GM19238 (cell line): ENCODE data around the gene IFI27L1.

Experiments used
- DNase-seq: peaks from one replicate; pipeline ENCODE4 v3.0.0; 2011; ENCODE audit warnings: low spot score; ENCODE audit not compliant: insufficient read length

IFI27L1 gene

DNA sequence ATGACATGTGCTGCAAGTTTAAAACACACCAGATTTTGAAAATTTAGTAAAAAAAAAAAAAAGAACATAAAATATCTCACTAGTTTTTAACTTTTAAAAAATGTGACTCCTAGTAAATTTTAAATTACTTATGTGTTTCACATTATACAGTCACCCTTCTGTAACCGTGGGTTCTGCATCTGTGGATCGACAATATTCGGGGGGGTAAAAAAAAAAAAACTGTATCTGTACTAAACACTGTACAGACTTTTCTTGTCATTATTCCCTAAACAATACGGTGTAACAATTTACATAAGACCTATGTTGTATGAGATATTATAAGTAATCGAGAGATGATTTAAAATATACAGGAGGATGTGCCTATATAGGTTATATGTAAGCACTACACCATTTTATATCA is 3.3 kb upstream of the IFI27L1 start:
- DNase-seq: no peak

DNA sequence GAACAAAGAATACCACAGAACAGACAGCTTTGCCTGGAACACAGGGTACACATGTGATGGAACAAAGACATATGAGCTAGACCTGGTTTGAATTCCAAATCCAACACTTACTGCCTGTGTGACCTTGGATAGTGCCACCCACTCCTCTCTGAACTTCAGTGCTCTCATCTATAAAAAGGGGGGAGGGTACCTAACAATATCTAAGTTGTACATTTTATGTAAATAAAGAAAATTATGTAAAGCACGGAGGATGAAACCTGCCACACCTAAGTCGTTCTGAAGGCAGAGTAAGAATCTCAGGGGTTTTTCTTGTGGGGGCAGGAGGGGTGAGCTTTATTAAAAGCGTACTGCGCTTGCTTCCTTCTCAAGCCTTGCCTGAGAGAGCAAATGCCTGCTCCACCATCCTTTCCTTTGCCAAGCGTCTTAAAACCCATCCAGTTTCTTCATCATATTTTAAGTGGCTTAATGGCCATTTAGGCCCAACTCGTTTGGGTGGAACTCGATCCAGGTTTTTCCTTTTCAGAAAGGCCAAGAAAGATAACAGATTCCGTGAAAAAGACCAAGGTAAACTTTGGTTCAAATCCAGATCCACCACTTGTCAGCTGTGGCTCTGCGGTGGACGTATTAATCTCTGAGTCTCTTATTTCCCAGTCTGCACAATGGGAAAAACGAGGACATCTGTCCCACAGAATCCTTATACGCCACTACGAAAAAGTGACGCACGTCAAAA is 1.1 kb upstream of the IFI27L1 start:
- no peak for DNase-seq

DNA sequence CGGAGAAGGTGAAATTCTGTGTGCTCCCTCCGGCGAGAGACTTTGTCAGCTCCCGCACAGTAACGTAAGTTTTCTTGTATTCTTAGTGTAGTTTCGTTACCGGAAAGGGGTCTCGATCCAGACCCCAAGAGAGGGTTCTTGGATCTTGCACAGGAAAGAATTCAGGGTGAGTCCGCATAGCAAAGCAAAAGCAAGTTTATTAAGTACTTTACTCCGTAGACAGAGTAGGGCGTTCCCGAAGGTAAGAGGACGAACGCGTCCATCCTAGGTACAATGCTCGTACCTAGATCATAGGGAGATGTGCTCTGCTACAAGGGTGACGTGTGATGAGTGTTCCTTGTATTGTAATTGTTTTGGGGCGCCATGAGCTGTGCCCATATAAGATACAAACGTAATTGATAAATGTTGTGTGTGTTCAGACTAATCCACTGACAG is 293 bp downstream of the IFI27L1 start:
- no peak for DNase-seq

DNA sequence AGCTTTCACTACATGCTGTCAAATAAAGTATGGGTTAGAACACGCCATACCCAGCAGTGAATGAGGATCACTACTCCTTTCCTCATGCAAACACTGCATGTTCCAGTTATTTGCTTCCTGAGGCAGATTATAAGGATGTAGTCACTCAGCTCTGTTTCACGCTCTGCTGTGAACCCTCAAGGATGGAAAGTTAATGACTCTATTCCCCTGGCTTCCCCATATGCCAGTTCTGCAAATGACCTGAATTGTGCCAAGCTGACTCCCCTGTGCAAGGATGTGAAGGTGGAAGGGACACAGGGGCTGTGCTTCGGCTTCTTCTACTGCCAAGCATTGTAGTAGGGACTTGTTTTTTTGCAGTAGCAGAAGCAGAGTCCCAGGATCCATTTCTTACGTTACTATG is 6.8 kb downstream of the IFI27L1 start:
- DNase-seq: no peak

DNA sequence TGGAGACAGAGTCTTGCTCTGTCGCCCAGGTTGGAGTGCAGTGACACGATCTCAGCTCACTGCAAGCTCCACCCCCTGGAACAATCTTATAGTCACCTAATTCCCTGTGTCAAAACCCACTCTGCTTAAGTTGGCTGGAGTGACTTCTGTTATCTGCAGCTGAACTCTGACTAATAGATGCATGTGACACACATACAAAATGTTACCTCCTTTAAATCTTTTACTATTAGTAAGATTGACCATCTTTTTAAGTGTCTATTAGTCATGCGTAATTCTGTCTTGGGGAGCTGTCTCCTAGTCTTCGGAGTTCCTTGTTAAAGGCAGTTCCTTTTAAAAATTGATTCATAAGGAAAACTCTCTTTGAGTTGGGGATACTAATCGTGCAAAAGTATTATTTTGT is 7.4 kb downstream of the IFI27L1 start:
- no peak for DNase-seq

DNA sequence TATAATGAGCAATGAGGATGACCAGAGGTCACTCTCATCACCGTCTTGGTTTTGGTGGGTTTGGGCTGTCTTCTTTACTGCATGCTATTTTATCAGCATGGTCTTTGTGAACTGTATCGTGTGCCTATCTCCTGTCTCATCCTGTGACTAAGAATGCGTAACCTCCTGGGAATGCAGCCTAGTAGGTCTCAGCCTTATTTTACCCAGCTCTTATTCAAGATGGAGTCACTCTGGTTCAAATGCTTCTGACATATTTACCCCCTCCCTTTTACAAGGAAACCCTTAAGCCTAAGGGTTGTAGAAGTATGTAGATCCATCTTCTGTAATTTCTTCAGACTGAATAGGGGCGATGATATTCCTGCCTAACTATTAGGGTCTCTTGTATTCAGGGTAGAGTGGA is 8.4 kb downstream of the IFI27L1 start:
- DNase-seq: no peak

DNA sequence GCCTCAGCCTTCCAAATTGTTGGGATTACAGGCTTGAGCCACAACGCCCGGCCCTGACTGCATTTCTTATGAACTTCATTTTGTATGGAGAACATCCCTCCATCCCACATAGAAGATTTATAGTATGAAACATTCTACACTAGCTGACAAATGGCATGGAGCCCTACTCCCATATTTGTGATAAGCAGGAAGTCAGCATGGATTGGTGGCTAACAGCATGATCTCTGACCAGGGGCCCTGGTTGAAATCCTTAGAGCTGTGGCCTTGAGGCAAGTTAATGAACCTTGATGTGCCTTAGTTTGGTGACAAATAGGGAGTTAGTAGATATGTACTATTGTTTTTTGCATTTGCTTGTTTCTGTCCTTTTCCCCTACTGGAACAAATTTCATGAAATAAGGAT is 12.3 kb downstream of the IFI27L1 start:
- DNase-seq: no peak

DNA sequence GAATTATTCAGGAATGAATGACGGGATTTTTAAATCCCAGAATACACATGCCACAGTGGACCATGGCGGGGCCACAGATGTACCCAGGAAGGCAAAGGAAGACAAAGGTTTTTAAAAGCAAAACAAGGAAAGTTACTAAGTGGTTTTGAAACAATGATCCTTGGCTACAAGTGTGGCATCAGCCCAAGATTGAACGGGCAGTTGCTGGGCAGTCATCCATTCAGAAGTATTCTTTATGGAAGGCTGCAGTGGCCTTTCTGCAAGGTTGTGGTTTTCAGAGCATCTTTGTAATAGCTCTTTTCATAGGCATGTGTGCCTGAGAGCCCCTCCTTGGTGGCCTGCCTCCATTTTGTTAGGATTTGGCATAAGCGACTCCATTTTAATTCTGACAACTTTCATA is 16.0 kb downstream of the IFI27L1 start:
- DNase-seq: no peak

DNA sequence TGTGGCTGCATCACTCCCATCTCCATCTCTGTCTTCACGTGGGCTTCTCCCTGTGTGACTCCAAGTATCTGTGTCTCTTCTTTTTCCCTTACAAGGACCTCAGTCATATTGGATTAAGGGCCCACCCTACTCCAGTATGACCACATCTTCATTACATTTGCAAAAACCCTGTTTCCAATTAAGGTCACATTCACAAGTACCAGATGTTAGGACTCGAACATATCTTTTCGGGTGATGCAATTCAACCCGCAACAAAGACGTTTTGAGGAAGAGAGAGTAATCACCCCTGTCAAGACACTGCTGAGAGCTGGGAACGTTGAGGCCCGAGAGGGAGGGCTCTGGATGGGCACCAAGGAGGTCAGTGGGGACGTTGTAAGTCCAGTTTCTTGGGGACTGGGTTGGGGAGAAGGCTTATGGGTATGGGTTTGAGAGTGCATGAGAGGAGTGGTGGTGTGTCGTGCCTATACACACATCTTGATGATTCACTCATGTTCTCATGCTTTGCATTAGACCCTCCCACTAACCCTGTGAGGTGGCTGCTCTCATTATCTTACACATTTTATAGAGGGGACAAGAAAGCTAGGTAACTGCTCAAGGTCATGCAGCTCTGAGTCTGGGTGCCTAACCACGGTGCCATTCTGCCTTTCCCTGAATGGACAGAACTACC is 17.3 kb downstream of the IFI27L1 start:
- DNase-seq: no peak

DNA sequence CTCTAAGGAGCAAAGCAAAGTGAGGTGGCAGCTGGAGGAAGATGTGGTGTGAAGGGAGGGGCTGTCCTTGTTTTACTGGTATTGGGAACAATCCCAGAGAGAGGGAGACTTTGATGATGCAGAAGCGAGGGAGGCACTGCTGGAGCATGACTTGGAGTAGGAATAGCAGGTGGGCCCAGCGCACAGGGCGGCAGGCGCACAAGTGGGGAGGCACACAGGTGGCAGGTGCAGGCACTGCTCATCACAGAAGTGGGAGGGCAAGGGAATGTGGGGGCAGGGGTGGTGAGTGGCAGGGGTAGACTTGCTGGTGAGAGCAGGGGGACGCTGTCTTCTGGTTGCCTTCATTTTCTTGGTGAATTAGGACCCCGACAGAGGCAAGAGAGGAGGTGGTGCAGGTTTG is 17.9 kb downstream of the IFI27L1 start:
- DNase-seq: no peak

DNA sequence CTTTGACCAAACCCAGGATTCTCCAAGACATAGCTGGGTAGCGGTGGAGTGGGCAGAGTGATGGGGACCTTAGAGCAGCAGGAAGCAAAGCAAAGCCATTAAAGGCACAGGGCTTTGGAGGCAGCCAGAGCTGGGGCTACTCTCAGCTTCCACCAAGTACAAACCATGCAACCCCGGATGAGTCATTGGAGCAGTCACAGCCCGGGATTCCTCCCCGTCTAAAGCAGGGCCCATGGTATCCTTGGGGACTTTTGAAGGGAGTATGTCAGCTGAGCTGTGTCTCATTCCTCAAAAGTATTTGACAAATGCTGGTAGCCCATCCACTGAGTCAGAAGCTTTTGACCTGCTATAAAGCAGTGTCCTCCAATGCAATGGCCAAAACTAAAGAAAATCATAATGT is 19.7 kb downstream of the IFI27L1 start:
- DNase-seq: no peak

DNA sequence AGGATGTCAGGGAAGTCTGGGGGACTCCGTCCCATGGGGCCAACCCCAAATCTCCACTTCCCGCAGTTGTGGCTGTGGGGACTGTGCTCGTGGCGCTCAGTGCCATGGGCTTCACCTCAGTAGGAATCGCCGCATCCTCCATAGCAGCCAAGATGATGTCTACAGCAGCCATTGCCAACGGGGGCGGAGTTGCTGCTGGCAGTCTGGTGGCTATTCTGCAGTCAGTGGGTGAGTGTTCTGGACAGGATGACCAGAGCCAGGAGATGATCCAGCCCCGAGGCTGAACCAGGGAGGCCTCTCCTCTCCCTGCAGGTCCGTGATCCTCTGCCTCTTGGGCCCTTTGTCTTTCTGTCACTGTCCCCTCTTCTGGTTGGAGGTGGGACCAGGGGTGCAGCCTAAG is 20.6 kb downstream of the IFI27L1 start:
- no peak for DNase-seq

DNA sequence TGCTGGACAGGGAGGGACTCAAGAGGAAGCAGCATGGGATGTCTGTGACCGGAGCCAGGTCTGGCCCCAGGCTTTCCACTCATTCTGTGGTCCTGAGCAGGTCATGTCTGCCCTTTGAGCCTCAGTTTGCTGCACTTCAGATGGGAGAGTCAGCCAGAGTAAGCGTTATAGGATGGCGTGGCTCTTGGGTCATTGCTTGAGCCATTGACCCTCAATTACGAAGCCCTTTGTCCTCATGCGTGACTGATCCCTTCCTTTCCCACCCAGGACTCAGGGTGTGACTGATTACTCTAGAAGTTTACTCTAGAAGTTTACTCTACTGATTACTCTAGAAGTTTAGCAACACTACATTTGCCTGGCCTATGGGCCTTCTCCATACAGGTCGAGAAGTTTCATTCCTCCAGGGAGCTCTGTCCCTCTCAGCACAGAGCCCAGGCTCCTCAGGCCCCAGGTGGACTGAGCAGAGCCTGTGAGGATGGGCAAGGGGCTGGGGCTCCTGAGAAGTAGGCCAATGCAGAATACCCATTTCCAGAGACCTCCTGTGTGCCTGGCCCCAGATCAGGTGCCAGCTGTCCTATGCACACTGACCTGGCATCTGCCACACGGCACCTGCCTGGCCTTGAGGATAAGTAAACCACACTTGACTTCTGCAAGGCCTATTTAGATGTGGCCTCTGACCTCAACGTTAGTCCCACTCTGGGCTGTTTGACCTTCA is 21.8 kb downstream of the IFI27L1 start:
- no peak for DNase-seq

DNA sequence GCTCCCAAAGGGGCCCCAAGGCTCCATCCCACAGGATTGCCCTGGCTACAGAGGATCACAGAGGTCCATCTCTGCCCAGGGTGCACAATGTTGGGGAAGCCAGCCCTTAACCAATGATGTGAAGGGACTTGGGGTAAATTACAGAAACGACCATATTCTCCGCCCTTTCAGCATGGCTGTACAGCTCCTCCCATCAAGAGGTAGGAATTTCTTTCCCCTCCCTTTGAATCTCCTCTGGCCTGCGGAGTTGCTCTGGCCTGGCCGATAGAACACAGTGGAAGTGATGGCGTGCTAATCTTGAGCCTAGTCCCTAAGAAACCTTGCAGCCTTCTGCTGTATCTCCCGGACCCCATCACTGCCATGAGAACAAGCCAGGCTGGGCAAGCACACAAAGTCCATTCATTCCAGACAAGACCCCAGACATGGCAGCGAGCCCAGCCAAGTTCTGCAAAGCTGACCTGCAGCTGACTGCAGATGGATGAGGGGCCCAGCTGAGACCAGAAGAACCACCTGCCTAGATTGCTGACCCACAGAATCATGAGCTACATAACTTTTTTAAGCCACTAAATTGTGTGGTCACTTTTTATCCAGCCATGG is 22.5 kb downstream of the IFI27L1 start:
- no peak for DNase-seq

DNA sequence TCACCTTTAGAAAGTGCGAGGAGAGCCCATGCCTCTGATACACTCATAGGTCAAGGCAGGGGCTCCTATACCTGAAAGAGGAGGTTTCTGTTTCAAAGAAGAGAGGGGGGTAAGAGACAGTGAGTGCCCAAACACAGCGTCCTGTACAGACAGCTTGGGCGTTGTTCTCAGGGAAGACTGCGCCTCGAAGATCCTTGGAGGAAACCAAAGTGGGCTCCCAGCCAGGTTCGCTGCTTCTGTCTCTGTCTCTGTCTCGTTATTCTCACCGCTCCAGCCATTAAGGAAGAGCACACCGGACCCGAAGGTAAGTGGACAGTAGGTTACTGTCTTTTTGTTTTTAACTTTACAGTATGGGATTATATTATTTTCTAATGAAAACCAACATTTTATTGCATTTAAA is 23.6 kb downstream of the IFI27L1 start:
- no peak for DNase-seq

DNA sequence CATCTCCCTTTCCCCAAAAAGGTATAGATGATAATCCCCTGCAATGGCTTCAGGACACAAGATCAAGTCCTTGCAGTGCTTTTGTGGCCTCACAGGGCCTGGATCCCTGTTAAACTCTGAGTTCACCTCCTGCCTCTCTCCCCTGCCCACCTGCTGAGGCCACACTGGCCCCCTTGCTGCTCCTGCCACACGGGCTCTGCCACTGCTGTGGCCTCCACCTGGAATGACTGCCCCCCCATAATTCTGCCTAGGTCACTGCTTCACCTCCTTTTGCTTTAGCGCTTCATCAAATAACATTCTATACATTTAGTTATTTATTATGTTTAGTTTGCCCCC is 28.8 kb downstream of the IFI27L1 start:
- DNase-seq: no peak

DNA sequence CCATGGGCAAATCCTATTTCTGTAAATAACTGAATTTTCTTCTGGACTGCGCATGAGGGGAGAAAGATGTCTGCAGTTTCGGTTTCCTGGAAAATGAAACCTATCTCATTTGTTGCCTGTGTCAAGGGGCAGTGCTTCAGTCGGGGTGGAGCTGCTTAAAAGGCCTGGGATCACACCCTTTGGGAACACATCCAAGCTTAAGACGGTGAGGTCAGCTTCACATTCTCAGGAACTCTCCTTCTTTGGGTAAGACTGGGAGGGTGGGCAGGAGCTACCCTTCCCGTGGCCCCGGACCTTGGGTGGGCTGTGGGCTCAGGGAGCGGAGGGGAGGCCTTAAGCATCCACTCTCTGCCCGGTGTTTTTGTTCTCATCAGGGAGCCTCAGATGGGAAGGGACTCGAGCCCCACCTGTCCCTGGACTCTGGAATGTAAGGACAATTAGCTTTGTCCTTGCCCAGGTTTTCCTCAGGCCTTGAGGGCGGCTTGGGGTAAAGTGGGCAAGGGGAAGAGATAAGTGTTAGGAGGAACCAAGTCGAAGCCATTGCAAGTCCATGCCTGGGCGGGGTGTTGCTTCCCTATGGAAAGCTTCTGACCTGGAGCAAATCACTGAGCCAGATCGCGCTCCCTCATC is 29.6 kb downstream of the IFI27L1 start, which contains the start of gene IFI27:
Gene IFI27 (plus strand): TSS at position 185 of the 630 bp plus-strand sequence.
- no peak for DNase-seq

DNA sequence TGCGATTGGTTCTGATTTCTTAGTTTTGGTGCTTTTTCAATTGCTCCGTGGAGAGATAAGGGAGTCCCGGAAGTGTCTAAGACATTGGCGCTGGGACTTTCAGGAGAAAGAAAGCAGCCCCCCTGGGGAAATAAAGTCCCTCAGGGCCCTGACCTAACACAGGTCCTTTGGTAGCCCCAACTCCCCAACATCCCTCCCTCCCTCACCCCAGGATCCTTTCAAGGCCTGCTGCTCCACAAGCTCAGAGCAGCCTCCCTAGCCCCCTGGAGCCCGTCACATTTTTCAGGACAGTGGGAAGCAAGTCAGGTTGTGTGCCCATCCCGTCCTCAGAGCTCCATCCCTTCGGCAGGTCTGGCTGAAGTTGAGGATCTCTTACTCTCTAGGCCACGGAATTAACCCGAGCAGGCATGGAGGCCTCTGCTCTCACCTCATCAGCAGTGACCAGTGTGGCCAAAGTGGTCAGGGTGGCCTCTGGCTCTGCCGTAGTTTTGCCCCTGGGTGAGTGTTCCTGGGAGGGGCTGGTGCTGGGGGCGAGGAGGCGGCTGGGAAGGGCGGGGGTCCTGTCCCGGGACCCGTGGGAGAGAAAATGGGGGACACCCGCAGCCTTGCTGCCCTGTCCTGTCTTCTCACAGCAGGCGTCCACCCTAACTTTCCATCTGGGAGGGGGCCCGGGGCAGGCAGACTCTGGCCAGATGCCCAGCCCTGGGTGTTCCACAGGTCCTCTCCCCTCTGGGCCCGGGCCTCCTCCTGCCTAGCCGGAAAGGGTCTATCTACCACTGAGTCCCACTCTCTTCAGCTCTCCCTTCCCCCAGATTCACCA is 30.4 kb downstream of the IFI27L1 start:
- DNase-seq: no peak

DNA sequence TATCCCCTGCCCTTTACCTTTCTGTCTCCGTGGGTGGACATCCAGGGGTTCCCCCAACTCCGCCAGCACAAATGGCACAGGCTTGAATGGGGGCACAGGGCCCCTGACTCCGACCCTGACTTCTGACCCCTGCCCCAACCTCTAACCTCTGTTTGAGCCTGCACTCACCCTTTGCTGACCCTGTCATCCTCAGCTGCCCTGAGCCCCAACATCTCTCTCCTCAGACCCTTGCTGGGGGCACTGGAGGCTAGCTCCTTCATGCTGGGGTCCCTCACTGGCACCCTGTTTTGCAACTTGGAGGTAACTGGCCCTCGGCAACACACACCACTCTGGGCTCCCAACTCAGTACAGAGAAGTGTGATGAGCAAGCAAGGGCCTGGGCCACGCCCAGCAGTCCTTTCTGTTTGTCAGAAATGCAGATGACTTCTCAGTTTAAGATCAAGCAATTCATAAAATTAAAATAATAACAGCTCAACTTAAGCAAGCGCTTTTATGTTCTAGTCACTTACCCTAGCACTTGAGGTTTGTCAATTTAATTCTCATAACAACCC is 31.5 kb downstream of the IFI27L1 start:
- DNase-seq: no peak

DNA sequence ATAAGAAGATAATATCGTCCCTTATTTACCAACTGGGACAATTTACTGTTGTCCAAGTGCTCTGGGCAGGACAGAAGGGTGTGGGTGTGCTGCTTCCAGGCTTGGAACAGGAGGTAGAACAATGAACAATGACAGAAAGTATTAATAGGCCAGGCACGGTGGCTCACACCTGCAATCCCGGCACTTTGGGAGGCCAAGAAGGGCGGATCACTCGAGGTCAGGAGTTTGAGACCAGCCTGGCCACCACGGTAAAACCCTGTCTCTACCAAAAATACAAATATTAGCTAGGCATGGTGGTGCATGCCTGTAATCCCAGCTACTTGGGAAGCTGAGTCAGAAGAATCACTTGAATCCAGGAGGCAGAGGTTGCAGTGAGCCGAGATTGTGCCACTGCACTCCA is 32.0 kb downstream of the IFI27L1 start:
- no peak for DNase-seq

DNA sequence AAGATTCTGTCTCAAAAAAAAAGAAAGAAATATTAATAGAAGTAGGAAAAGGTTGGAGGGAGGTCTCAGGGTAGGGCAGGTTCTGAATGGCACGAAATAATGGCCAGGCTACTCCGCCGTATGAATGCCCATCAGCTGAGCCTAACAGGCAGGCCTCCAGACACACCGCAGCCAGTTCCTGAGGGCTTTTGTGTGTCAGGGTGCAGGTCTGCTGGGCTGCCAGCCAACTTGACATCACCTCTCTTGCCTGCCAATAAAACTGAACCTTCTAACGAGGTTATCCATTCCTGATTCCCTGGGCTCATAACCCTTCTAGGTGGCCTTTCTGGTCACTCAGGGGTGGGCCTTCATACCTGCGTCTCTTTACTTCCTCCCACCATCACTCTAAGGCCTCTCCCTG is 32.4 kb downstream of the IFI27L1 start:
- no peak for DNase-seq
